H54 (cell line): Measurements from ENCODE around the gene FLNA.

Source experiments
- DNase-seq: peaks from one replicate; pipeline ENCODE4 v3.0.0; 2011; ENCODE audit warnings: low spot score, mixed read lengths; ENCODE audit not compliant: insufficient read length
- FAIRE-seq: peaks from 3 replicates; lab custom pipeline; 2011; peaks lifted over from hg19 to GRCh38; lab: Jason Lieb, UNC
- POLR2A ChIP-seq: IDR thresholded peaks from 2 replicates; pipeline ENCODE4 v1.6.1; 2011; ENCODE audit warnings: low read depth, mild to moderate bottlenecking, low read length

The FLNA gene

DNA sequence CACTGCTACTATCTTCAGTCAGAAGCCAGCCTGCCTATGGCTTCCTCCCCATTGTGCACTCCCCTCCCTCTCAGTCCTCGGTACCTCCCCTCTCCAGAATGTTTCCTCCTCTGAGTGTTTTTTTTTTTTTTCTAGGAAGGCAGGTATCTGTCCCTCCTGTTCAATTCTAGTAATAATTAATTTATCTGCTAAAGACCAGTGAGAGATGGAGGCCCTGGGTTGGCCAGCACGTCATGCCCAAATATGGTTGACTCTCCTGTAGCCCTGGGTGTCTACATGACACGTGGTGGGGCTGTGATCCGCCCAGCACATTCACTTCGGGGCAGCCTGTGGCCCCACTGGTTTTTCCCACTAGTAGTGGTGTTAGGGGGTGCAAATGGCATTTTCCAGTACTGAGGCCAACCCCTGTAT is 1.8 kb downstream of the FLNA start:
- FAIRE-seq (no peak), DNase-seq (no peak)
- no peak for TF ChIP-seq POLR2A

GRCh38 chrX:154371789-154372300 is 2.6 kb downstream of the FLNA start:
- TF ChIP-seq POLR2A: no peak
- DNase-seq: no peak
- no peak for FAIRE-seq

GRCh38 chrX:154371017-154371788 is 3.2 kb downstream of the FLNA start:
- TF ChIP-seq POLR2A: peak; percentile 100
- FAIRE-seq: no peak
- DNase-seq: peak; percentile 76

DNA sequence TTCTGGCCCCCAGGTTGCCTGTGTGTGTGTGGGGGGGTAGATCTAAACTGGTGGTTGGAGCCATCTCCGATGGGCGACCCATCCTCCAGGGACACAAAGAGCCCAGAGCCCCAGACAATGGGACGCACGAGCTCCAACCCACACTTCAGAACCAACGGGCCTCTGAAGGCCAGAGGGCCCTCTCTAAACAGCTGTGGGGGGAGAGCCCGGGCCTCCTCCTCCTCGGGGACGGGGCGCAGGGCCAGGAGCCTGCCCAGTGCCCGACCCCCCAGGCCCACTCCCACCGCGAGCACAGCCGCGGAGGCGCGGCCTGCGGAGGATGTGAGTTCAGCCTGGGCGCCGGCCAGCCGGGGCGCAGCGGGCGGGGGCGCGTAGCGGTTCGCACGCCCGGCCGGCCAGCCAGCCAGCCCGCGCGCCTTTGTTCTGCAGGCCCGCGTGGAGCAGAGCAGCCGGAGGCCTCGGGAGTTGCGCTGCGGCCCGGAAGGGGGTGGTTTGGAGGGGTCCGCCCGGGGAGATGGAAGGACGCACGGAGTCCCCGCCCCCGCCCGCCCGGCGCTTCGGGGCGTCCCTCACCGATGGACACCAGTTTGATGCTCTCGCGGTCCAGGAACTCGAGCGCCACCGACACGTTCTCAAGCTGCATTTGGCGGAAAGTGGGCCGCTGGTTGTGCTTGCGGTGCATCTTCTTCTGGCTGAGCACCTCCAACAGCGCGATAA is 4.0 kb downstream of the FLNA start:
- DNase-seq (no peak), FAIRE-seq (no peak)
- no peak for TF ChIP-seq POLR2A

DNA sequence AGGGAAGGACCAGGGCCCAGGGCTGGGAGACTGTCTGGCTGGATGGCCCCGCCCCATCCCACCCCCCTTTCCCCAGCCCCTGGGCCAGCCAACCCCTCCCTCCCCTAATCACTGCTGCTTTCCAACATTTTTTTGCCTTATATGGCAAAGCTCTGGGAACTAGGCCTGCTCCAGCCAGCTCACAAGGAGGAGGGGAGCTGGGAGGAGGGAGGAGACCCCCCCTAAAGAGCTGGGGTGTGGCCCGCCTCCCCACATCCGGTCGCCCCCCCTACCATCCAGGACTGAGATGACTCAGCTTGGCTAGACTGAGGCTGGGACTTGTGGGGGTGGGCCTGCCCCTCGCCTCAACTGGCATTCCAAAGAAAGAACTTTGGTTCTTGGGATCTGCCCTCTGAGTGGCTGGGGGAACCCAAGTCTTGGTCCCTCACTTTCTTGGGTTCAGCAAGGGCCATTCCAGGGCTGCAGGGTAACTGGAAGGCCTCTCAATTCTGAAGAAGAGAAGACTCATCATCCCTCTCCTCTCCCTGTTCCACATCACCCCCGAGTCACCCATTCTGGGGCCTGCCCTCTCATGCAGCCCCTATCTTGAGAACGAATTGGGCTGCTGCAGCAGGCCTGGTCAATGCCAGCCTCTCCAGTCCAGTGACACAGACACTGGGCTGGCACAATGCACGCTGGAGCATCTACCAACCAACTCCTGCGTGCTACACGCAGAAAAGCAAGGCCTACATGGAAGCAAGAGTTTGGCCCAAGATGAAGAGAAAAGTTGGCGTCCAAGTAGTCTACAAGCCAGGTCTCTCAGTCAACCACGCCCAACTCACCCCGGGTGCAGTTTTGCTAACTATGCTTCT is 4.8 kb downstream of the FLNA start:
- FAIRE-seq: no peak
- peak; percentile 36; the same call in 1 of the 2 replicates for TF ChIP-seq POLR2A
- DNase-seq: peak; percentile 78

GRCh38 chrX:154368630-154369448 is 5.6 kb downstream of the FLNA start:
- DNase-seq: peak; percentile 78
- peak; percentile 23 for FAIRE-seq
- peak; percentile 39; the same call in 1 of the 2 replicates for TF ChIP-seq POLR2A

DNA sequence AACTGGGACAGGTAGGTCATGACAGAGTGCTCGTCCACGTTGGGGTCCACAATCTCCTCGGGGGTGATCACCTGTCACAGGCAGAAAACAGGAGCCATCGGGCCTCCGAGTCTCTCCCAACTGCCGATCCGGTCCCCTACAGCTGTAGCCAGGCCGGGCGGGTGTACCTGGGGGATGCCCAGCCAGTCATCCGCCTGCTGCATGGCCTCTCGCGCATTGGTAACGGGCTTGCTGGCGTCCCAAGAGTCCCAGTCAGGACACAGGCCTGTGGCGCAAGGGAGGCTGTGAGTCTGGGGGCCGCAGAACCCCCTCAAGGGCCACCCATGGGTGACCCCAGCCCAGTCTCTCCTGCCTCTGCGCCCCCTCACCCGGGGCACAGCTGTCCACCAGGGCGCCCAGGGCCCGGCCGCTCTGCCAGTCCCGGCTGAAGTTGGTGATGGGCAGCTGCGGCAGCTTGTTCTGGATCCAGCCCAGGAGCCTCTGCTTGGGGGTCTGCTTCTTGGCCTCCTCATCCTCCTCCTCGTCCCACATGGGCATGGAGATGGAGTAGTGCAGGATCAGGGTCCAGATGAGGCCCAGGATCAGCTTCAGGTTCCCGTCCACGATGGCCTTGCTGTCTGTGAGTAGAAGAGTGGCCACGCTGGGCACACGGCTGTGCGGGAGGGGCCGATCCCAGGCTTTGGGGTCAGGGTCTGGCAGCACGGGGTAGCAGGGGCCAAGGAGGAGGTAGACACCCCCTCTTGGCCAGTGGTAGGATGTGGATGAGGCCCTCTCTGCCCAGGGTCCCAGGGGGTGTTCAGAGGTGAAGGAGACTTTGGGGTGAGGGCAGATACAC is 6.7 kb downstream of the FLNA start:
- no peak for TF ChIP-seq POLR2A
- FAIRE-seq: no peak

GRCh38 chrX:154366666-154367055 is 7.8 kb downstream of the FLNA start:
- DNase-seq (no peak), FAIRE-seq (no peak)
- TF ChIP-seq POLR2A: no peak

More for the DNA sequence above, 6.7 kb downstream of the FLNA start:
- no peak for DNase-seq

GRCh38 chrX:154365997-154366665 is 8.3 kb downstream of the FLNA start:
- TF ChIP-seq POLR2A: no peak
- FAIRE-seq (no peak), DNase-seq (no peak)

- FAIRE-seq: no peak
- TF ChIP-seq POLR2A: no peak
- no peak for DNase-seq
These were observed 9.3 kb downstream of the FLNA start for GRCh38 chrX:154365052-154365600.

- no peak for TF ChIP-seq POLR2A
- no peak for DNase-seq
- no peak for FAIRE-seq
These were observed 10.6 kb downstream of the FLNA start for GRCh38 chrX:154363706-154364439.
